Occipital lobe (tissue), 2 donors: Measurements from ENCODE around the gene APOBEC3F. TPM values are rescaled to one million over a fixed set of nuclear protein-coding genes. Genes with fewer than 3 reads are reported as not detected.
"Not testable (repeated sequence)": the region's sequence is repeated elsewhere in the genome, so short reads cannot be mapped to it uniquely, and the experiment has no call there.

Experiments
- DNase-seq: peaks from one replicate; lab custom pipeline; 2025; lab: John Stamatoyannopoulos, UW
- total RNA-seq: library from RNA; depleted of rRNA; stranded (reverse); fragments of >200 nt; gene quantifications from one replicate; pipeline ENCODE4 v1.2.3, GENCODE V29; 2014

The APOBEC3F gene
- total RNA-seq, 1 donor from 2014 or later: 0.31 TPM

GRCh38 chr22:39070186-39070585, 29.5 kb downstream of the APOBEC3F start:
- no peak for DNase-seq

GRCh38 chr22:39072581-39072981, 31.9 kb downstream of the APOBEC3F start:
- not testable (repeated sequence) for DNase-seq

- no peak for DNase-seq
Measured at GRCh38 chr22:39073981-39074380, 33.3 kb downstream of the APOBEC3F start.

- not testable (repeated sequence) for DNase-seq
Measured at GRCh38 chr22:39076155-39077025, 35.7 kb downstream of the APOBEC3F start.

GRCh38 chr22:39077026-39077840, 36.6 kb downstream of the APOBEC3F start, which contains the start of gene APOBEC3G:
APOBEC3G (plus strand) TSS chr22:39077275; CDS start chr22:39077362, 87 bp downstream.
- not testable (repeated sequence) for DNase-seq

- not testable (repeated sequence) for DNase-seq
Measured at GRCh38 chr22:39077912-39078311, 37.2 kb downstream of the APOBEC3F start.

GRCh38 chr22:39078329-39078728, 37.7 kb downstream of the APOBEC3F start:
- DNase-seq: no peak

- not testable (repeated sequence) for DNase-seq
Measured at GRCh38 chr22:39079054-39079637, 38.5 kb downstream of the APOBEC3F start.

GRCh38 chr22:39080052-39080762, 39.5 kb downstream of the APOBEC3F start:
- DNase-seq: no peak

GRCh38 chr22:39081016-39081415, 40.4 kb downstream of the APOBEC3F start:
- DNase-seq: no peak

GRCh38 chr22:39081598-39081997, 40.9 kb downstream of the APOBEC3F start:
- no peak for DNase-seq

- no peak for DNase-seq
Measured at GRCh38 chr22:39083212-39084165, 42.8 kb downstream of the APOBEC3F start.

- DNase-seq: no peak
Measured at GRCh38 chr22:39084666-39085065, 44.0 kb downstream of the APOBEC3F start.

GRCh38 chr22:39087098-39087497, 46.4 kb downstream of the APOBEC3F start:
- no peak for DNase-seq

- DNase-seq: no peak
Measured at GRCh38 chr22:39087881-39088684, 47.4 kb downstream of the APOBEC3F start.

- DNase-seq: no peak
Measured at GRCh38 chr22:39088685-39089032, 48.0 kb downstream of the APOBEC3F start.

GRCh38 chr22:39089928-39090327, 49.3 kb downstream of the APOBEC3F start:
- DNase-seq: no peak

GRCh38 chr22:39090426-39091064, 49.9 kb downstream of the APOBEC3F start:
- no peak for DNase-seq
